Hematopoietic multipotent progenitor cell treated with erythropoietin and hydrocortisone succinate and interleukin-3 and kit ligand, for 15 days (in vitro differentiated cells): ENCODE measurements around the gene BCAN.

ENCODE experiments used
- DNase-seq: peaks from one replicate; pipeline ENCODE4 v3.0.0-alpha.2; 2015; ENCODE audit warnings: low spot score

BCAN gene

GRCh38 chr1:156677616-156678596 lies 36.0 kb downstream of the BCAN start:
- no peak for DNase-seq

- no peak for DNase-seq
Measured at GRCh38 chr1:156680056-156680455, 38.1 kb downstream of the BCAN start.

DNA sequence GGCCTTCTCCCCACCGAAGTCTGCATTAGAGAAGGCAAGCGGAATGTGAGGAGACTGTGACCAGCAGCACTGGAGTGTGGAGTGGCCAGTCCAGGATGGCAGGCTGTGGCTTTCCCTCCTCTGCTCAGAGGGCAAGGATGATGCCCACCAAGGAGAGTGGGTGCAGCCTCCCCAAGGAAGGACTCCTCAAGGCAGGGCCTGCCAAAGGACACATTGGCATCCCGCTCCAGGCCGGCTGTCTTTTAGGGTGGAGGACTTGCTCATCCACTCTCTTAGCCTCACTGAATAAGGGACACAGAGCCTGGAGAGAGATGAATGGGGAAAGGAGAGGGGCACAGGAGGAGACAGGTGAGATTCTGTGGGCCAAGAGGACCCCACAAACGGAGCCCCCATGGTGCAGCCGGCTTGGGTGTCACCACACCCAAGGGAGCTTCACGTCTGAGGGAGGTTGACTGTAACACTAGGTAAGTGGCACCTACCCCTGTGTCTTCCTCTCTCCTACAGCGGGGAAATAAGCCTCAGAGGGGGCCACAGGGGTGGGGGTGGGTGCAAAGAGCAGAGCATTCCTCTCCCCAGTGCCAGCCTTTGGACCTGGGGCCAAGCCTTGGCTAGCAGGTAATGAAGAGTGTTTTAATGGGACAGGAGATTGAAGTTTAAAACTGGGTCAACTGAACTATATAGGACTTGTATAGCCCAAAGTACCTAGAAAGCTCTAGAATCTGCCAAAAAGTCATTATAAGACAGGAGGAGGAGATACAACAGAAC lies 39.5 kb downstream of the BCAN start:
- no peak for DNase-seq

GRCh38 chr1:156682166-156682890 lies 40.4 kb downstream of the BCAN start:
- DNase-seq, result no peak

DNA sequence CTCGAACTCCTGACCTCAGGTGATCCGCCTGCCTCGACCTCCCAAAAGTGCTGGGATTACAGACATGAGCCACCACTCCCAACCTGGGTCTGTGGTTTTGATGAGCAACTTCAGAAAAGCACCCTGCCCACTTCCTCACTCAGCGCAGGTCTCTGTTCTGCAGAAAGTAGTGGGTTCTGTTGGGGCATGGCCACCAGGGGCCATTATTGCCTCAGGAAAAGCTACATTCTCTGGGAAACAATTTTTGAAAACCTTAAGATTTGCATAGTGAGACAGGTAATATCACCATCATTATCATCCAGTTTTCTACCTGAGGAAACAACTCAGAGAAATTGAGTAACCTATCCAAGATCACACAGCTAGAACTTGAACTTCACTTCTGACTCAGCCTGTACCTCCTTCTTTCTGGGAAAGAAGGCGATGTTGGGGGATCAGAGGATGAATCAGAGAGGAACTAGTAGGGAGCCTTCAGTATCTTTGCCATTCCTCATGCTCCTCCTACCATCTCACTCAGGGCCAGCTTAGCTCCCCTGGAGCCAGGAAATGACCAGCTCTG lies 42.4 kb downstream of the BCAN start:
- no peak for DNase-seq

DNA sequence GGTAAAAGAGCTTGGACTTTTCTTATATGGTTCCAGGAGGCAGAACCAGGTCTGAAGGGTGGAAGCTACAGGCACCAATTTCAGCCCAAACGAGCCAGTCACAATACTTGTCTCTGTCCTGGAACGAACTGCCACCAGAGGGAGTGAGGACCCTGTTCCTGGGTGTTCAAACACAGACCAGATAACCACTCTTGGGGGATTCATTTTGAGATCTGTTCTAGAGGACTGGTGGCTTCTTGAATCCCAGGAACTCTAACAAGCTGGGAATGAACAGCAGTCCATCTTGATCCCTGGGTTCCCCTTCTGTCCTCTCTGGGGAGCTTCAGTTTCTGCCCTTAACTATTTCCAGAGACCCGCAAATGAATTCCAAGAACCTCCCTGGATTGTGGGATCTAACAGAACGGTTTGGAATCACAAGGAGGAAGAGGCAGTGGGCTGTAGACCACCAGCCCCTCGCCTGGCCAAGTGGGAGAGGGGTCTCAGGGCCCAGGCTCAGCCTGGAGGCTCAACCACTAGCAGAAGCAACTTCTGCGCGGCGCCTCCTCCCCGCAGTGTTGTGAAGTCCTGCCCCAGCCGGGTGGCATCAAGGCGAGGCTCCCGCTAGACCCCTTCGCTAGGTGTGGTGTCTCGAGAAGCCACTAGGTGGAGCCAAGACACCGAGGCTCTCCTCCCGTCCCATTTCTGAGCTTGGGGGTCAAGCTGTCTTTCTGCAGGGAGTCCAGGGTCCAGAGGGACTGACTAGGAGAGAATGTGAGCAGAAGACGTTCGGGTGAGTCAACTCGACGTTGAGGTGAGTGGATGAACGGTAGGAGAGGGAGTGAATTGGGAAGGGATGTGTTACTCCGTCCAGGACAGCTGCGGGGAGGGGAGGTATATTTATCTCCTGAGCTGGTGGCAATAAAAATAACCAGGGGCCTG lies 47.4 kb downstream of the BCAN start:
- DNase-seq, result peak; percentile 66

GRCh38 chr1:156689953-156690674 lies 48.2 kb downstream of the BCAN start:
- no peak for DNase-seq

DNA sequence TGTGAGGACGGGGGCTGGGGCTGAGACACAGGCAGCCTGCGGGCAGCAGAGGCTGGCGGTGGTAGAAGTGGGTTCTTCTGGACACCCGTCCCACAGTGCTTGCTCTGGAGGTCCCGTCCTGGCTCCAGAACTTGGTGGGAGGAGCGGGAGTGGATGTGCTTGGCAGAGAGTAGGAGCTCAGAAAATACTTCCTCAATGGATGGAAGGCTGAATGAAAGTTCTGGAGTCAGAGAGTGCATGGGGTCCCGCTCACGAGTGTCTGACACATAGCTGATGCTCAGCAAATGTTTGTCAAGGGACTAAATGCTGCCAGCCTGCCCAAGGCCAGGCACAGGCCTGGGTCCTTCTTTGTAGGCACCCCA lies 48.7 kb downstream of the BCAN start:
- DNase-seq, result no peak

DNA sequence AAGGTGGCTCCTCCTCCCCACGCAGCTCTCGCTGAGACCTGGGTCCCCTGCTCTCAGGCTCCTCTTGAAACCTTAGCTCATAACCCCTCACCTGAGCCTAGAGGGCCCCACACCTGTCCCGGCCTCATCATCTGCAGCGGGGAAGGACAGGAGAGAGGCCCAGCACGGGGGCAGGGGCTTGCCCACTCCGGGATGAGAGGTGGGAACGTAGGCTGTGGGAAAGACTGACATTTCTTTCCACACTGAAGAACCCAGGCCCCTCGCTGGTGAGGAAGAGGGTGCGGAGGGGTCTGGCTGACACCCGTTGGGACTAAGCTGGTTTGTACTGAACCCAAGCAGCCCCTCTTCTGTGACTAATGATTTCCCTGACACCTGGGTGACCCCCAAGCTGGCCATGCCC lies 49.3 kb downstream of the BCAN start:
- no peak for DNase-seq

GRCh38 chr1:156691665-156692440 lies 49.9 kb downstream of the BCAN start:
- no peak for DNase-seq

DNA sequence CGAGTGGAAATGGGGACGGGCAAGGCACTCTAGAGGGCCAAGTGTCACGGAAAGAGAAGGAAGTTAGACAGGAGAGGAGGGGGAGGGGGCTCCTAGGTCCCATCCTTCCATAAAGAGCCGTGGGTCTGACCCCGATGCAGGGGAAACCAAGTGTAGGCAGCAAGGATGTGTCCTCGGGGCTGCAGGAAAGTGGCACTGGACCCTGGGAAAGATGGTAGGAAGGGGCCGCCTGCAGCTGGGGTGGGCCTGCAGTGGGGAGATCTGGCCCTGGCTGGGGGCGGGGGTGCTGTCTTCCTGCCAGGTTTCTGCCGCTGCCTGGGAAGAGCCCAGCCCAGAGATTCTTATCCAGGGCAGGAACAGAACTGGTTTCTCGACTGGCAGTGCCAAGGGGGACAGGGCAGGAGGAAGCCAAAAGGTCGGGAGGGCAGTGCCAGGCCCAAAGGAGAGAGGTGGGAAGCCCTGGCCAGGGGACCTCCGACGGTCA lies 50.6 kb downstream of the BCAN start:
- DNase-seq, result no peak

- no peak for DNase-seq
Measured at GRCh38 chr1:156692925-156693847, 51.3 kb downstream of the BCAN start.

DNA sequence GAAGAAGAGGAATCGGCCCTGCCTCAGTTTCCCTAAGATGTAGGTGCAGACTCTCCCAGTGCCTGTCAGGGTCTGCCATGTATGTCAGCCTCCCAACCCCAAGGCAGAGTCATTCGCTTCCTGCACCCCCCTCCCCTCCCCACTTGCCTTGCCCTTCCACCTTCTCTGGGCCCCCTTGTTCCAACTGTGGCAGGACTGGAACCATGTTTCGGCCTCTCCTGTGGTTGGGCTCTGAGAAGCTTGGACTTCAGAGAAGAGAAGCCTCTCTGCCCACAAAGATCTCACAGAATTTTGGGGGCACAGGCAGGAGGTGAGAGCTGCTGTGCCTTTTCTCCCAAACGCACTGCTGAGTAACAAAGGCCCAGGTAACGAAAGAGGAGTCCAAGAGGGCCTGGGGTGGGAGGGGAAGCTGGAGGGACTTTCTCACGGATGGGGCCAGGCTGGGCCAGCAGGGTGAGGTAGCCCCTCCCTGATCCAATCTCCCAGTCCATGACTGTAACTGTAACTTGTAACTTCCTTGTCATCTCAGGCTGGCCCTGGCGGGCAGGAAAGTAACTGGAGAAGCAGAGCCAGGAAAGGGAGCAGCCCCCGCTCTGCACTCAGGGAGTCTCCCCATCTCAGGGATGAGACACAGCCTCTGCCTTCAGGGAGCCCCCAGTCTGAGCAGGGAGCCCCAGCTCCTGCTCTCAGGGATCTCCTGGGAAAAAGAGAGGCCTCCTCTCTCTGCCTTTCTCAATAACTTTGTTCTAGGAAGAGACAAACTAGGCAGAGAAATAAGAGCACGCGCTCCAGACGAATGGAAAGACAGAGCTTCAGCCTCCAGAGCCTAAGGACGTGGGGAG lies 52.2 kb downstream of the BCAN start:
- DNase-seq, result no peak

GRCh38 chr1:156694690-156694962 lies 52.7 kb downstream of the BCAN start:
- no peak for DNase-seq

DNA sequence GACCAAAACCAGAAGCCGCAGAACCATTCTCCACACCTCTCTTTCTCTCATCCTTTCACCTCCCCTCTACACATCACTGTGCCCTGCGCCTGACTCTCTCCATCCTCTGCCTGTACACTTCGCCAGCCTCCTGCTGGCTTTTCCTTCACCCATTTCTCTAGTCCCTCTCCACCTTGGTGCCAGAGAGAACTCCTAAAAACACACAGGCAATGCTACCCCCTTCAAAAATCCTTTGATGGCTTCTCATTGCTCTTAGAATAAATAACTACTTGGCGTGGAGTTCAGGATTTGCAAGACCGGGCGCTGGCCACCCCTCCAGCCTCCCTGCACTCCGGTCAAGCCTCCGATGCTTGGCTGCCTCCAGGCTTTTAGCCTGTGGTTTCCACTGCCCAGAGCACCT lies 54.8 kb downstream of the BCAN start:
- DNase-seq, result no peak

- DNase-seq, result no peak
Measured at GRCh38 chr1:156697481-156697880, 55.6 kb downstream of the BCAN start.

GRCh38 chr1:156698995-156699394 lies 57.1 kb downstream of the BCAN start:
- DNase-seq, result no peak
